ENCODE measurements around the gene NPHP4.

The NPHP4 gene

DNA sequence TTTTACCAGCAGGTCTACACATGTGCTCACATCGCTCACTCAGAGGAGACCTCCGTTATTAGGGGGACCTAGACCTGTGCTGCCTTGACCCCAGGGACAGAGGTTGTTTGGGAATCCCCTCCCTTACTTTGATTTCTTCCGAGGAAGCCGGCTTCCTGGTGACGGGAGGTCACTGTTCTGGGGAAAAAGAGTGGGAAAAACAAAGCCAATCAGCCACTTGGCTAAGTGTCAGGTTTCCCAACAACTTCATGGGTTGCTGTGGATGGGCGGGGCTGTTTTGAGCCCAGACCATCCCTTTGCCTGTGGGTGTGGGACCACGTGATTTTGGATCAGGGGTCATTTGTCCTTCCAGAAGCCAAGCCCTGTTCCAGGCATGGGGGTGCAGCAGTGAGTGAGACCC is 46.4 kb upstream of the NPHP4 start:
- Histone ChIP-seq H3K27me3 (replicated peaks) (peaks cover 30% of the 10 kb centered on the region), H3K36me3 (replicated peaks) (no peaks in the 10 kb centered on the region), H3K27ac (no peak overlapping the region), H3K4me3 (ENCODE audit: low read depth, low read length) (no peak overlapping the region)
- in situ Hi-C loops (cut with HindIII; ENCODE audit: low pct_ligation_motif_present, low sequenced_read_pairs), result no loop called here
- TF ChIP-seq, protein P1, sequence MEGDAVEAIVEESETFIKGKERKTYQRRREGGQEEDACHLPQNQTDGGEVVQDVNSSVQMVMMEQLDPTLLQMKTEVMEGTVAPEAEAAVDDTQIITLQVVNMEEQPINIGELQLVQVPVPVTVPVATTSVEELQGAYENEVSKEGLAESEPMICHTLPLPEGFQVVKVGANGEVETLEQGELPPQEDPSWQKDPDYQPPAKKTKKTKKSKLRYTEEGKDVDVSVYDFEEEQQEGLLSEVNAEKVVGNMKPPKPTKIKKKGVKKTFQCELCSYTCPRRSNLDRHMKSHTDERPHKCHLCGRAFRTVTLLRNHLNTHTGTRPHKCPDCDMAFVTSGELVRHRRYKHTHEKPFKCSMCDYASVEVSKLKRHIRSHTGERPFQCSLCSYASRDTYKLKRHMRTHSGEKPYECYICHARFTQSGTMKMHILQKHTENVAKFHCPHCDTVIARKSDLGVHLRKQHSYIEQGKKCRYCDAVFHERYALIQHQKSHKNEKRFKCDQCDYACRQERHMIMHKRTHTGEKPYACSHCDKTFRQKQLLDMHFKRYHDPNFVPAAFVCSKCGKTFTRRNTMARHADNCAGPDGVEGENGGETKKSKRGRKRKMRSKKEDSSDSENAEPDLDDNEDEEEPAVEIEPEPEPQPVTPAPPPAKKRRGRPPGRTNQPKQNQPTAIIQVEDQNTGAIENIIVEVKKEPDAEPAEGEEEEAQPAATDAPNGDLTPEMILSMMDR (IDR thresholded peaks at IDR 0.05; ENCODE audit: low read depth, low read length, missing control alignments), result no peak
- DNase-seq, result no peak

DNA sequence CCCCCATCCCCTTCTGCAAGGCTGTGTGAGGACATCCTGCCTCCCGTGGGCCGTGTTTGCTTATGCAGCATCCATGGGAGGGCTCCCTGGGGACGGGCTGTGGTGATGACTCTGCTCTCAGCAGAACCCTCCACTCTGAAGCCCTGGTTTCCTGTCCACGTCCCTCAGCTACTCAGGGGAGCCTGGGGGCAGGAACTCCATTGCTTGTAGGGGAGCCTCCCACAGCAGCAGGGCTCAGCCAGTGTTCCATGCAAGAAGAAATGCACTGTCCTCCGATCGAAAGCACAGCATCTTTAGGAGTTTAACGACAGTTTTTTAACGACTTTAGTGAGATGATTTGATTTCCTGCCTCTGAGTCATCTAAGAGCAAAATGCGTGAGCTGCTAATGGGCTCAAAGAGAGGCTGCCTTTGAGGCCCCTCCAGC is 45.1 kb upstream of the NPHP4 start:
- H3K27ac ChIP-seq, result no peak overlapping the region
- peak; percentile 87 for DNase-seq
- no peak overlapping the region for H3K4me3 ChIP-seq (ENCODE audit: low read depth, low read length)
- in situ Hi-C loops (cut with HindIII; ENCODE audit: low pct_ligation_motif_present, low sequenced_read_pairs), result no loop called here
- no peaks in the 10 kb centered on the region for H3K36me3 ChIP-seq (replicated peaks)
- TF ChIP-seq, protein P1 (IDR thresholded peaks at IDR 0.05; ENCODE audit: low read depth, low read length, missing control alignments), result no peak
- H3K27me3 ChIP-seq (replicated peaks), result peaks cover 32% of the 10 kb centered on the region

- no peak overlapping the region for H3K4me3 ChIP-seq (ENCODE audit: low read depth, low read length)
- TF ChIP-seq, protein P1 (IDR thresholded peaks at IDR 0.05; ENCODE audit: low read depth, low read length, missing control alignments), result peak; percentile 38
- H3K27me3 ChIP-seq (replicated peaks), result peaks cover 22% of the 10 kb centered on the region
- H3K27ac ChIP-seq, result no peak overlapping the region
- in situ Hi-C loops (cut with HindIII; ENCODE audit: low pct_ligation_motif_present, low sequenced_read_pairs), result no loop called here
- H3K36me3 ChIP-seq (replicated peaks), result no peaks in the 10 kb centered on the region
- no peak for DNase-seq
Measured at GRCh38 chr1:6035719-6036118, 43.5 kb upstream of the NPHP4 start.

GRCh38 chr1:6035303-6035702 is 43.1 kb upstream of the NPHP4 start:
- no peak for DNase-seq
- Histone ChIP-seq H3K27me3 (replicated peaks) (peaks cover 22% of the 10 kb centered on the region), H3K4me3 (ENCODE audit: low read depth, low read length) (no peak overlapping the region), H3K36me3 (replicated peaks) (no peaks in the 10 kb centered on the region), H3K27ac (no peak overlapping the region)
- in situ Hi-C loops (cut with HindIII; ENCODE audit: low pct_ligation_motif_present, low sequenced_read_pairs), result no loop called here
- TF ChIP-seq, protein P1 (IDR thresholded peaks at IDR 0.05; ENCODE audit: low read depth, low read length, missing control alignments), result no peak

DNA sequence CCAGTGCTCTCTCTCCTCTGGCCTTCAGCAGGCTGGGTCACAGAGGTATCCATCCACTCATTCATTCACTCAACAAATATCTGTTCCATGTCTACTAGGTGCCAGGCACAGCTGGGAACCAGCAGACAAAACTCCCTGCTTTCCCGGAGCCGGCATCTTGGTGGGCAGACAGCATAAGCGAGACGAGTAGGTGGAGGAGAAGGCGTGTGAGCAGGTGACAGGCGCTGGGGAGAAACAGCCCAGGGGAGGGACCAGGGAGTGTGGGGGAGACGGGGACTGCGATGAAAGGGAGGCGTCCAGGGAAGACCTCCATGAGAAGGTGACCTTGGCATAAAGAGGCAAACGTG is 42.5 kb upstream of the NPHP4 start:
- Histone ChIP-seq H3K36me3 (replicated peaks) (no peaks in the 10 kb centered on the region), H3K27ac (no peak overlapping the region), H3K27me3 (replicated peaks) (peaks cover 17% of the 10 kb centered on the region), H3K4me3 (ENCODE audit: low read depth, low read length) (no peak overlapping the region)
- in situ Hi-C loops (cut with HindIII; ENCODE audit: low pct_ligation_motif_present, low sequenced_read_pairs), result no loop called here
- TF ChIP-seq, protein P1 (IDR thresholded peaks at IDR 0.05; ENCODE audit: low read depth, low read length, missing control alignments), result no peak
- DNase-seq, result no peak

DNA sequence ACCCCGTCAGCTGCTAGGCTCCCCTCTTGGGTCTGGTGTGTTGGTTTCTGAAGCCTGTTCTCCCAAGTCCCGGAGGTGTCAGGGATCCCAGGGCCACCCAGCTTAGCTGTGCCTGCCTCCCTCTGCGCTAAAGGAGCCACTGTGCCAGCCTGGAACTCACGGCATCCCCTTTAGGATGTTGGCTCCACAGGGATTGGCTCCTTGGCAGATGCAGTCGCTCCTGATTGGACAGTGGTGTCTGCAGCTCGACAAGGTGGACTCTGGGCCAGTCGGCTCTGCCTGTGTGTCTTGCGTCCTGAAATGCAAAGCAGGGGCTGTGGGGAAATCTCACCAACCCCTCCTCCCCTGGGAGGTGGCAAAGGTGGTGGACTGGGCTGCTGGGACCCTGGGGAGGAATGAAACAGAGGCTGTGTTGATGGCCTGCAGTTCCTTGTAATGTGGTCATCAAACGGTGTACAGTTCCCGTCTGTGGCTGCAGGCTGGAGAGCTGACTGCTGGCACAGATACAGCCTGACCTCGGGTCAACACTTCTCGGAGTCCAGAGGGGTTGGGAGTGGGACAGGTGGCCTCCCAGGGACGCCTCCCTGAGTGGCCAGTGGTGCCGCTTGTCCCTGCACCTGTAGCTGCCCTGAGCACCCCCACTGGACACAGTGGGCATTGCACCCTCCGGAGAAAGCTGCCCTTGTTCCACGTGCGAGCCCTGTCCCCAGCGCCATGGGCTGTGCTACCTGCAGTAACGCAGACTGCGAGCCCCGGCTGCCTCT is 41.9 kb upstream of the NPHP4 start:
- H3K27ac ChIP-seq, result no peak overlapping the region
- H3K36me3 ChIP-seq (replicated peaks), result no peaks in the 10 kb centered on the region
- H3K4me3 ChIP-seq (ENCODE audit: low read depth, low read length), result no peak overlapping the region
- DNase-seq, result peak; percentile 28
- TF ChIP-seq, protein P1 (IDR thresholded peaks at IDR 0.05; ENCODE audit: low read depth, low read length, missing control alignments), result peak; percentile 85
- peaks cover 13% of the 10 kb centered on the region for H3K27me3 ChIP-seq (replicated peaks)
- in situ Hi-C loops (cut with HindIII; ENCODE audit: low pct_ligation_motif_present, low sequenced_read_pairs), result no loop called here

Measured in brain microvascular endothelial cell (primary cell).